ENCODE results near the gene FMO3.

- no peak for TF ChIP-seq CTCF (conservative IDR thresholded peaks at IDR 0.05 in 1 of 2, IDR thresholded peaks at IDR 0.05 in 1 of 2; ENCODE audit: low read depth in 1 of 2, low read length in 2 of 2)
- no peak for TF ChIP-seq EZH2 (IDR thresholded peaks at IDR 0.05; ENCODE audit: low read length, missing control alignments)
Measured at GRCh38 chr1:171082606-171083005, 8.1 kb upstream of the FMO3 start.
